Tibial nerve (tissue), 4 donors: ENCODE data around the gene STAT2. TPM values are rescaled to one million over a fixed set of nuclear protein-coding genes. Genes with fewer than 3 reads are reported as not detected.
A peak's percentile ranks its signal among the peaks of the same experiment; 100 is the strongest.

Experiments
- DNase-seq, 2 donors: peaks; one replicate each; pipeline ENCODE4 v3.0.0-alpha.2; 2019; ENCODE audit warnings: low spot score in 2 of 2
- H3K27ac ChIP-seq, 4 donors: fragments of 200-600 bp; sonication (generic) in 3 of 4; one replicate each; pipeline ENCODE4 v1.5.1; 2017 to 2019; ENCODE audit warnings: mild to moderate bottlenecking in 1 of 4
- H3K27me3 ChIP-seq, 2 donors: fragments of 200-600 bp; sonication (generic) in 1 of 2; one replicate each; pipeline versions ENCODE4 v1.5.1 to v1.6.0; 2017 to 2019
- H3K36me3 ChIP-seq, 3 donors: fragments of 200-600 bp; sonication (generic); one replicate each; pipeline ENCODE4 v1.5.1; 2018 to 2019
- H3K4me1 ChIP-seq, 4 donors: fragments of 200-600 bp; sonication (generic) in 3 of 4; one replicate each; pipeline ENCODE4 v1.5.1; 2017 to 2019
- H3K4me3 ChIP-seq, 4 donors: fragments of 200-600 bp; sonication (generic) in 3 of 4; one replicate each; pipeline ENCODE4 v1.5.1; 2017 to 2019; ENCODE audit warnings: mild to moderate bottlenecking in 1 of 4, moderate library complexity in 1 of 4
- H3K9me3 ChIP-seq, 4 donors: fragments of 200-600 bp; sonication (generic) in 3 of 4; one replicate each; pipeline ENCODE4 v1.5.1; 2017 to 2019
- CTCF ChIP-seq, 5 experiments: fragments of 200-600 bp in 3 of 5; fragments of 450-650 bp in 2 of 5; sonication (generic) in 3 of 5; IDR thresholded peaks; one replicate each; pipeline ENCODE4 v1.5.1; 2016 to 2019; ENCODE audit warnings: antibody characterized with exemption in 5 of 5, mild to moderate bottlenecking in 3 of 5, moderate library complexity in 2 of 5
- EP300 ChIP-seq, 2 donors: sonication (generic); formaldehyde crosslinking; IDR thresholded peaks; one replicate each; pipeline ENCODE4 v1.6.1; 2017; ENCODE audit warnings: antibody characterized with exemption in 2 of 2, mild to moderate bottlenecking in 1 of 2
- POLR2A ChIP-seq, 2 donors: fragments of 450-650 bp; IDR thresholded peaks; one replicate each; pipeline ENCODE4 v1.6.1; 2017; ENCODE audit warnings: antibody characterized with exemption in 2 of 2, mild to moderate bottlenecking in 2 of 2, moderate library complexity in 2 of 2
- WGBS, 2 donors: methylation state at CpG; one replicate each; pipeline ENCODE4 v1.1.5; 2018; 5-methylcytosine and 5-hydroxymethylcytosine counted together
- total RNA-seq, 4 donors: library from RNA; depleted of rRNA; stranded (reverse); fragments of >200 nt; gene quantifications; one replicate each; pipeline ENCODE4 v1.1.0, GENCODE V29; 2016

STAT2 gene
- total RNA-seq, 4 donors from 2014 or later = 163 to 296 (median 239) TPM

DNA sequence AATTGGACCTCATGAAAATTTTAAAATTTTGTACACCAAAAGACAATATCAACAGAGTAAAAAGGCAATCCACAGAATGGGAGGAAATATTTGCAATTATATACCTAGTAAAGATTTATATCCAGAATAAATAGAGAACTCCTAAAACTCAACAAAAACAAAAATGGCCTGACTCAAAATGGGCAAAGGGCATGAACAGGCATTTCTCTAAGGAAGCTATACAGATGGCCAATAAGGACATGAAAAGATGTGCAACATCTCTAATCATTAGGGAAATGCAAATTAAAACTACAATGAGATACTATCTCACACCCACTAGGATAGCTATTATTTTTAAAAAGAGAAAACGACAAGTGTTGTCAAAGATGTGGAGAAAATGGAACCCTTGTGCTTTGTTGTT lies 13.6 kb upstream of the STAT2 start:
- Histone ChIP-seq H3K4me1 (no peaks in the 10 kb centered on the region), H3K36me3 (no peaks in the 10 kb centered on the region), H3K27me3 (no peaks in the 10 kb centered on the region), H3K27ac (no peak overlapping the region), H3K4me3 (no peak overlapping the region), H3K9me3 (no peaks in the 10 kb centered on the region)
- DNase-seq = no peak
- no peak for TF ChIP-seq EP300 (IDR thresholded peaks at IDR 0.05)
- TF ChIP-seq CTCF (IDR thresholded peaks at IDR 0.05) = no peak
- no peak for TF ChIP-seq POLR2A (IDR thresholded peaks at IDR 0.05)
- WGBS, 2 donors = 91 to 97% methylated on average over 1 of the region's 1 CpG

- no peaks in the 10 kb centered on the region for H3K4me1 ChIP-seq
- no peaks in the 10 kb centered on the region for H3K36me3 ChIP-seq
- DNase-seq = no peak
- H3K4me3 ChIP-seq = no peak overlapping the region
- no peak overlapping the region for H3K27ac ChIP-seq
- no peak for TF ChIP-seq CTCF (IDR thresholded peaks at IDR 0.05)
- no peak for TF ChIP-seq POLR2A (IDR thresholded peaks at IDR 0.05)
- TF ChIP-seq EP300 (IDR thresholded peaks at IDR 0.05) = no peak
- H3K27me3 ChIP-seq = no peaks in the 10 kb centered on the region
- 90 to 91% methylated on average over 3 of the region's 3 CpGs for whole genome bisulfite sequencing, 2 donors
- no peaks in the 10 kb centered on the region for H3K9me3 ChIP-seq
These were observed 7.0 kb upstream of the STAT2 start for GRCh38 chr12:56366948-56367347.

- Histone ChIP-seq H3K4me3 (no peak within 1 kb of the TSS), H3K9me3 (no peaks in the 10 kb centered on the region), H3K27me3 (no peaks in the 10 kb centered on the region), H3K36me3 (no peaks in the 10 kb centered on the region), H3K4me1 (peaks cover 0 to 25% (median 17%) of the 10 kb centered on the region in 4 donors), H3K27ac (no peak within 1 kb of the TSS)
- no peak for TF ChIP-seq POLR2A (IDR thresholded peaks at IDR 0.05)
- 89 to 91% methylated on average over 10 of the region's 10 CpGs for WGBS, 2 donors
- DNase-seq = no peak
These were observed 2.5 kb upstream of the STAT2 start, which contains the start of gene APOF for GRCh38 chr12:56362130-56363059. Gene APOF, minus strand, starts transcription at chr12:56362857. Its CDS starts 112 bp downstream, at chr12:56362745.

DNA sequence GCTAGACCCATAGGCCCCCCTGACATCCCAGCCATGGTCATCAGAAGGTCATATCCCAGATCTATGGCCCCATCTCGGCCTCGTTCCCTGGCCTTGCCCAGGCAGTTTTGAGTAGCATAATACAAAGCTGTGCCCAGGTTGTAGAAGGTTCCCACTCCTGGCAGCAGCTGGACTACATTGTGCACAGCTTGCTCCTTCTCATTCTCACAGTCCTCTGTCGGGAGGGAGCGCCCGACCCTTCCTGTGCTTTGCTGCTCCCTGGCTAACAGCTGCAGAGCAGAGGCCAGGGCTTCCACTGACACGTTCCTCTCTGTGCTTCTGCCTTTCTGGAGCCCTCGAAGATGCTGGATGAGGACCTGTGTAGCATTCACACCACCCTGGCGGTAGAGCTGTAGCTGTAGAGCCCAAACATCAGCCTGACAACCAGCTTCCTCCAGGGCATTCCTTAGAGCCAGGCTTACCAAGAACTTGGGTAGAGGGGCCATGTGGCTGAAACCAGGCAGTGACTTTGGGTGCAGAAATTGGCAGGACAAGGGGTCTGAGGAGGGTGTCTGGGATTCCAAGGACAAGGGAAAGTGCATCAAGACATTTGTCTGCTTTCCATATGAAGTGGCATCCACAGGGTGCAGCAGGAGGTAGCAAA lies 1.7 kb upstream of the STAT2 start:
- no peaks in the 10 kb centered on the region for H3K27me3 ChIP-seq
- TF ChIP-seq POLR2A (IDR thresholded peaks at IDR 0.05) (no peak), EP300 (IDR thresholded peaks at IDR 0.05) (no peak), CTCF (IDR thresholded peaks at IDR 0.05) (no peak)
- peaks cover 0 to 29% (median 21%) of the 10 kb centered on the region in 4 donors for H3K4me1 ChIP-seq
- peaks cover 0 to under 1% (median 0%) of the 10 kb centered on the region in 3 donors for H3K36me3 ChIP-seq
- H3K27ac ChIP-seq = no peak overlapping the region
- no peak overlapping the region for H3K4me3 ChIP-seq
- no peak for DNase-seq
- no peaks in the 10 kb centered on the region for H3K9me3 ChIP-seq
- 79 to 83% methylated on average over 8 of the region's 8 CpGs for WGBS, 2 donors

DNA sequence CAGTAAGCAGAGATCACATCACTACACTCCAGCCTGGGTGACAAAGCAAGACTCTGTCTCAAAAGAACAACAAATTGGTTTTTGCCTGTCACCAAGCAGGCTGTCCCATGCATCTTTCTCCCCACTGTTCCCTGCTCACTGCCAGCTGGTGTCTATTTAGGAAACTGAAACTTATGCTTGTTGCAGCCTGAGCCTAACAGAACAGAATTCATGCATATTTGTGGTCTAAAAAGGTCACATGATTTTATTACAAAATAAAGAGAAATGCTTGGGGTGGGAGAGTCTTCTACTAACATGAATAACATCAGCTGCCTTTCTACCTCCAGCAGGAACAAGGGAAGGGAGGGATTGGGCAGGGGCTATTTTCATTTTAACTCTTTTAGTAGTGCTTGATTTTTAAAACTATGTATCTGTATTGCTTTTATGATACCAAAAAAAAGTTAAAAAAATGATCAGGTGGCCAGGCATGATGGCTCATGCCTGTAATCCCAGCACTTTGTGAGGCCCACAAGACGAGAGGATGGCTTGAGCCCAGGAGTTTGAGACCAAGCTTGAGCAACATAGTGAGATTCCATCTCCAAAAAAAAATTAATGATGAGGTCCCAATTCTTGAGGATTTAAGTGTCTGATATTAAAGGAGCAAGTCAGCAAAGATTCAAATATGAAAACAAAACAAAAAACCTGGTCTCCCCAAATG lies 923 bp downstream of the STAT2 start:
- TF ChIP-seq POLR2A (IDR thresholded peaks at IDR 0.05) (peak; percentile 4 to 46), EP300 (IDR thresholded peaks at IDR 0.05) (peak; percentile 65 to 81), CTCF (IDR thresholded peaks at IDR 0.05) (no peak)
- no peaks in the 10 kb centered on the region for H3K9me3 ChIP-seq
- 0% methylated on average over 1 of the region's 1 CpG for WGBS, 2 donors
- DNase-seq = peak in 1 of 2 donors; percentile 40
- no peaks in the 10 kb centered on the region for H3K27me3 ChIP-seq
- peak overlapping the region; percentile 67 to 78 (median 72) for H3K4me3 ChIP-seq
- peak overlapping the region; percentile 84 to 95 (median 88) for H3K27ac ChIP-seq
- H3K36me3 ChIP-seq = peaks cover 7 to 27% (median 19%) of the 10 kb centered on the region in 3 donors
- H3K4me1 ChIP-seq = peaks cover 0 to 29% (median 21%) of the 10 kb centered on the region in 4 donors
